ENCODE measurements around the gene BAD.

GRCh38 chr11:64224891-64225607, 59.4 kb downstream of the BAD start:
- TF ChIP-seq POLR2A (IDR thresholded peaks at IDR 0.05) (no peak), CTCF (IDR thresholded peaks at IDR 0.05) (no peak), EP300 (IDR thresholded peaks at IDR 0.05) (no peak)

Measured in ovary (tissue), 3 donors.